PC-3 (cell line): ENCODE results near the gene BSDC1.

Source experiments
- CTCF ChIP-seq: fragments of 300-600 bp; sonication (generic); conservative IDR thresholded peaks from 2 replicates; pipeline ENCODE4 v1.5.1; 2017; ENCODE audit warnings: antibody characterized with exemption, low read depth, mild to moderate bottlenecking, low read length
- EZH2 ChIP-seq: fragments of 300-600 bp; sonication (generic); IDR thresholded peaks from one replicate; pipeline ENCODE4 v1.6.1; 2017; ENCODE audit warnings: antibody characterized with exemption, mild to moderate bottlenecking, low read length; ENCODE audit not compliant: unreplicated experiment
- EZH2phosphoT487 ChIP-seq: fragments of 300-600 bp; sonication (generic); IDR thresholded peaks from 2 replicates; pipeline ENCODE4 v1.6.1; 2018; ENCODE audit warnings: mild to moderate bottlenecking, antibody characterized with exemption, low read length, borderline replicate concordance

- TF ChIP-seq CTCF (no peak), EZH2phosphoT487 (no peak), EZH2 (no peak)
Observed at GRCh38 chr1:32405672-32406467, 11.6 kb upstream of the BSDC1 start.
